GM19397 (cell line): ENCODE data around the gene SLC4A2.
A peak's percentile ranks its signal among the peaks of the same experiment; 100 is the strongest.
"Not testable (repeated sequence)": the region's sequence is repeated elsewhere in the genome, so short reads cannot be mapped to it uniquely, and the experiment has no call there.

Experiments used
- ATAC-seq: cut with Tn5 transposase; IDR thresholded peaks from one replicate; pipeline ENCODE4 v1.9.1; 2021; ENCODE audit warnings: mild to moderate bottlenecking, moderate library complexity; ENCODE audit not compliant: unreplicated experiment

SLC4A2 gene

GRCh38 chr7:151059367-151060112, at the start of gene SLC4A2:
Gene SLC4A2, plus strand, starts transcription at chr7:151059589. Its CDS starts 2,399 bp downstream, at chr7:151061988.
- peak; percentile 36 for ATAC-seq

GRCh38 chr7:151010037-151010306, 49.4 kb upstream of the SLC4A2 start:
- ATAC-seq, result no peak

GRCh38 chr7:151010307-151011096, 48.9 kb upstream of the SLC4A2 start:
- ATAC-seq, result no peak

GRCh38 chr7:151011097-151011409, 48.3 kb upstream of the SLC4A2 start:
- no peak for ATAC-seq

- ATAC-seq, result not testable (repeated sequence)
Observed at GRCh38 chr7:151011616-151012015, 47.8 kb upstream of the SLC4A2 start.

- ATAC-seq, result no peak
Observed at GRCh38 chr7:151012031-151012692, 47.2 kb upstream of the SLC4A2 start.

- ATAC-seq, result no peak
Observed at GRCh38 chr7:151012911-151013347, 46.5 kb upstream of the SLC4A2 start.

- ATAC-seq, result no peak
Observed at GRCh38 chr7:151013356-151013732, 46.0 kb upstream of the SLC4A2 start.

- ATAC-seq, result peak; percentile 43
Observed at GRCh38 chr7:151013733-151014497, 45.5 kb upstream of the SLC4A2 start.

- no peak for ATAC-seq
Observed at GRCh38 chr7:151014950-151015349, 44.4 kb upstream of the SLC4A2 start.

- no peak for ATAC-seq
Observed at GRCh38 chr7:151015967-151016366, 43.4 kb upstream of the SLC4A2 start.

- no peak for ATAC-seq
Observed at GRCh38 chr7:151016505-151016904, 42.9 kb upstream of the SLC4A2 start.

- ATAC-seq, result no peak
Observed at GRCh38 chr7:151016942-151017341, 42.4 kb upstream of the SLC4A2 start.

GRCh38 chr7:151017370-151017952, 41.9 kb upstream of the SLC4A2 start:
- ATAC-seq, result no peak

- ATAC-seq, result no peak
Observed at GRCh38 chr7:151017953-151018420, 41.4 kb upstream of the SLC4A2 start.

- ATAC-seq, result no peak
Observed at GRCh38 chr7:151018421-151019129, 40.8 kb upstream of the SLC4A2 start.

GRCh38 chr7:151019130-151019447, 40.3 kb upstream of the SLC4A2 start:
- ATAC-seq, result no peak

GRCh38 chr7:151020231-151020630, 39.2 kb upstream of the SLC4A2 start:
- ATAC-seq, result no peak

GRCh38 chr7:151023232-151023631, 36.2 kb upstream of the SLC4A2 start:
- ATAC-seq, result no peak

- no peak for ATAC-seq
Observed at GRCh38 chr7:151024435-151025056, 34.8 kb upstream of the SLC4A2 start, which contains the start of gene ATG9B. Gene ATG9B, minus strand, starts transcription at chr7:151024494. Its CDS starts 71 bp downstream, at chr7:151024423.
